Lower leg skin (tissue), 4 donors: Measurements from ENCODE around the gene ELL. TPM values are rescaled to one million over a fixed set of nuclear protein-coding genes. Genes with fewer than 3 reads are reported as not detected.

Experiments
- DNase-seq, 2 donors: peaks; one replicate each; pipeline ENCODE4 v3.0.0-alpha.2; 2019; ENCODE audit warnings: low spot score in 2 of 2
- H3K4me3 ChIP-seq: fragments of 200-600 bp; sonication (generic); 2 replicates; pipeline ENCODE4 v1.5.1; 2017; ENCODE audit warnings: mild to moderate bottlenecking, low read depth; ENCODE audit not compliant: poor library complexity, severe bottlenecking
- POLR2A ChIP-seq, 2 donors: fragments of 450-650 bp; IDR thresholded peaks; one replicate each; pipeline ENCODE4 v1.6.1; 2016 to 2017; ENCODE audit warnings: antibody characterized with exemption in 2 of 2, mild to moderate bottlenecking in 1 of 2, moderate library complexity in 1 of 2
- WGBS, 2 donors: methylation state at CpG; one replicate each; pipeline ENCODE4 v1.1.5; 2018; 5-methylcytosine and 5-hydroxymethylcytosine counted together
- intact Hi-C: fragments of 100-400 bp; cut with DNase I; formaldehyde crosslinking; loops from one replicate; pipeline ENCODE4 v1.15.0; 2023; ENCODE audit warnings: low total_unique reads
- total RNA-seq, 4 donors: library from RNA; depleted of rRNA; stranded (reverse); fragments of >200 nt; gene quantifications; one replicate each; pipeline ENCODE4 v1.1.0, GENCODE V29; 2016
- TF ChIP-seq, protein P1 (sequence below), 3 donors: fragments of 450-650 bp; IDR thresholded peaks; one replicate each; pipeline ENCODE4 v1.5.1; 2016; ENCODE audit warnings: antibody characterized with exemption in 3 of 3, mild to moderate bottlenecking in 3 of 3, moderate library complexity in 2 of 3

Gene ELL
- total RNA-seq, 4 donors from 2014 or later: 21.5 to 37.9 (median 24.8) TPM

DNA sequence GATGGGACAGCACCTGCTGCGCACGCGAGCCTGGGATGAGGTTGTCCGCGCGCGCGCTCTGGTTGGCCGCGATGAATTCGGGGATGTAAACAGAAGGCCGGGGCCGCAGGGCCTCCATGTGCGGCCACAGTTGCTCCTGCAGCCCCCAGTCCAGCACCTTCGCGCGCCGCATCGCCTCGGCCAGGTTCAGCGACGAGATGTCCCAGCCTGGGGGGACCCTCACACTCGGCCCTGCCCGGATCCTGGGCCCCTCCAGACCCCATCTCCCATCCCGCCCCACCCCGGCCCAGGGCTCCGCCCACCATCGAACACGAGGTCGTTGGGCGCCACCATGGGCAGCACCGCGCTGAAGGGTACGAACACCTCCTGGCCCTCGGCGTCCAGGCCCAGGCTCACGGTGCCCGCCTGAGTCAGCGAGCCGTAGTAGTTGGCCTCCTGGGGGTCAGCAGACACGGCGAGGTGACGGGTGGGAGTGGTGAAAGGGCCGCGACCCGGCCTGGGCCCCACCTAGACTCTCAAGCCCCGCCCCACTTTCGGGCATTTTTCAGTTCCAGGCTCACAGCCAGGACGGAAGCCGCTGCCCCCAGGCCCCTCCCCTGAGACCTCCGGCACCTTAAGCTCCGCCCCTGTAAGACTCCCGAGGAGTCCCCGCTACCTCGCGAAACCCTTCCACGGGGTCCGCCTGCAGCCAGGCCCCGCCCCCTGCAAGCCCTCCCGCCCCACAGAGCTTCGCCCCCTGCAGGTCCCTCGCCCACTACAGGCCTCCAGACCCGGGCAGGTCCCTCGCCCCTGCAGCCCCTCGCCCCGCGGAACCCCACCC lies 85.0 kb downstream of the ELL start:
- H3K4me3 ChIP-seq: no peak overlapping the region
- intact Hi-C loops: no loop called here
- DNase-seq: peak; percentile 62 to 96
- no peak for TF ChIP-seq POLR2A (IDR thresholded peaks at IDR 0.05)
- TF ChIP-seq, protein P1, sequence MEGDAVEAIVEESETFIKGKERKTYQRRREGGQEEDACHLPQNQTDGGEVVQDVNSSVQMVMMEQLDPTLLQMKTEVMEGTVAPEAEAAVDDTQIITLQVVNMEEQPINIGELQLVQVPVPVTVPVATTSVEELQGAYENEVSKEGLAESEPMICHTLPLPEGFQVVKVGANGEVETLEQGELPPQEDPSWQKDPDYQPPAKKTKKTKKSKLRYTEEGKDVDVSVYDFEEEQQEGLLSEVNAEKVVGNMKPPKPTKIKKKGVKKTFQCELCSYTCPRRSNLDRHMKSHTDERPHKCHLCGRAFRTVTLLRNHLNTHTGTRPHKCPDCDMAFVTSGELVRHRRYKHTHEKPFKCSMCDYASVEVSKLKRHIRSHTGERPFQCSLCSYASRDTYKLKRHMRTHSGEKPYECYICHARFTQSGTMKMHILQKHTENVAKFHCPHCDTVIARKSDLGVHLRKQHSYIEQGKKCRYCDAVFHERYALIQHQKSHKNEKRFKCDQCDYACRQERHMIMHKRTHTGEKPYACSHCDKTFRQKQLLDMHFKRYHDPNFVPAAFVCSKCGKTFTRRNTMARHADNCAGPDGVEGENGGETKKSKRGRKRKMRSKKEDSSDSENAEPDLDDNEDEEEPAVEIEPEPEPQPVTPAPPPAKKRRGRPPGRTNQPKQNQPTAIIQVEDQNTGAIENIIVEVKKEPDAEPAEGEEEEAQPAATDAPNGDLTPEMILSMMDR (IDR thresholded peaks at IDR 0.05): no peak
- WGBS, 2 donors: 40 to 43% methylated on average over 44 to 45 of the region's 67 CpGs

DNA sequence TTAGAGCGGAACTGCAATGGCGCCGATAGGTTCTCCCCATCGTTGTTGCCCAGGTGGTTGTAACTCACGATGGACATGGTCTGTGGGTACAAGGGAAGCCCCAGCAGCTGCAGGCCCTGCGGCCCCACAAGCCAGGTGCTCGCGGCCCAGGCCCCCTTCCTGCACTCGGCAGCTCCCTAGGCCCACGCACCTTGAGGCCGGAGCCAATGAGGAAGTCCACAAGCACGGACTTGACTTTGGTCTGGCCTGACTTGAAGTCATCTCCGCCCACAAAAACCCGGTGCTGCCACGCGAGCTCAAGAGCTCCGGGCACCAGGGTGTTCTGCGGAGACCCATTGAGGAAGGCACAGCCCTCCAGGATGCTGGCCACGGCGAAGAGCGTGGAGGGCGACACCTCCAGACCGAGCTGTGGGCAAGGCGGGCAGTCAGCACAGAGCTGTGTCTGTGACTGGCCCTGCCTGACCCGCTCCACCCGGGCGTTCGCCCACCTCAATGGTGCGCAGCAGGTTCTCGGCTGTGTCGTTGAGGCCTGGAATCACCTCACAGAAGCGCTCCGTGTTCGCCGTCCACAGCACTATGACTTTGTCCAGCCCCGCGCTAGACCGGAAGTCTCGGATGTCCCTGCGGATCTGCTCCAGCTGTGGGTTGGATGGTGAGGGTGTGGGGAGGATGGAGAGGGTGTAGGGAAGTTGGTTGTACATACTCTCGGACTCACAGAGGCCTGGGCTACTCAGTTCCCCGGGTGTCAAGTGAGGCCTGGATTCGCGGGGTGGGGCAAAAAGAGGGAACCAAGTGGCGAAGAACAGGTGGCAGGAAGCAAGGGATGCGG lies 85.8 kb downstream of the ELL start:
- DNase-seq: no peak
- TF ChIP-seq, protein P1 (IDR thresholded peaks at IDR 0.05): no peak
- TF ChIP-seq POLR2A (IDR thresholded peaks at IDR 0.05): no peak
- no peak overlapping the region for H3K4me3 ChIP-seq
- WGBS, 2 donors: 81 to 83% methylated on average over 40 to 46 of the region's 46 CpGs
- intact Hi-C loops: no loop called here

DNA sequence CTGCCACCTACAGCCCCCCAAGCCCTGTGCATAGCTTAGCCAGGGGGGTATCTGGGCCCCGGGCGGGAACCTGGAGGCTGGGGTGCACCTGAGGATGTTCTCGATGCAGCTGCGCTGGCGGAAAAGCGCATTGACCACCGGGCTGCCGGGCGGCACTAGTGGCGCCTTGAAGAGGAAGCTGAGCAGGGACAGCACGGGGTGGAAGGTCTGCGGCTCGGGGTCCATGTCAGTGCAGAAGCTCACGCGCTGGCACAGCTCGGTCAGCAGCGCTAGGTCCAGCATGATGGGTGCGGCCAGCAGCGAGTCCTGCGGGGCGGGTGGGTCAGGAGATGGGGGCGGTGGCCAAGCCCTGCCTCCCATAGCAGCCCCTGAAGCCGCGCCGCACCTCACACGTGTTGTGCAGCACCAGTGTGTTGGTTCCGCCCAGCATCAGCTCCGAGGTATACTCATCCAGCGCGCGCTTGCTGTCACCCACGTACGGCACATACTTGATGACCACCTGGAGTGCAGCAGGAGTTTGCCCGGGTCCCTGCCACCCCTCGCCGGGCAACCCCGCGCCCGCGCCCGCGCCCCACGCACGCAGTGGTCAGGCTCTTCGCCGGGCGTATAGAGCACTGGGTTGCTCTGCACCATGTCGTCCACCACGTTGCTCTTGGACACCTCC lies 86.6 kb downstream of the ELL start:
- intact Hi-C loops: no loop called here
- no peak for TF ChIP-seq POLR2A (IDR thresholded peaks at IDR 0.05)
- TF ChIP-seq, protein P1 (IDR thresholded peaks at IDR 0.05): no peak
- no peak overlapping the region for H3K4me3 ChIP-seq
- no peak for DNase-seq
- 91 to 96% methylated on average over 23 to 48 of the region's 49 CpGs for WGBS, 2 donors

DNA sequence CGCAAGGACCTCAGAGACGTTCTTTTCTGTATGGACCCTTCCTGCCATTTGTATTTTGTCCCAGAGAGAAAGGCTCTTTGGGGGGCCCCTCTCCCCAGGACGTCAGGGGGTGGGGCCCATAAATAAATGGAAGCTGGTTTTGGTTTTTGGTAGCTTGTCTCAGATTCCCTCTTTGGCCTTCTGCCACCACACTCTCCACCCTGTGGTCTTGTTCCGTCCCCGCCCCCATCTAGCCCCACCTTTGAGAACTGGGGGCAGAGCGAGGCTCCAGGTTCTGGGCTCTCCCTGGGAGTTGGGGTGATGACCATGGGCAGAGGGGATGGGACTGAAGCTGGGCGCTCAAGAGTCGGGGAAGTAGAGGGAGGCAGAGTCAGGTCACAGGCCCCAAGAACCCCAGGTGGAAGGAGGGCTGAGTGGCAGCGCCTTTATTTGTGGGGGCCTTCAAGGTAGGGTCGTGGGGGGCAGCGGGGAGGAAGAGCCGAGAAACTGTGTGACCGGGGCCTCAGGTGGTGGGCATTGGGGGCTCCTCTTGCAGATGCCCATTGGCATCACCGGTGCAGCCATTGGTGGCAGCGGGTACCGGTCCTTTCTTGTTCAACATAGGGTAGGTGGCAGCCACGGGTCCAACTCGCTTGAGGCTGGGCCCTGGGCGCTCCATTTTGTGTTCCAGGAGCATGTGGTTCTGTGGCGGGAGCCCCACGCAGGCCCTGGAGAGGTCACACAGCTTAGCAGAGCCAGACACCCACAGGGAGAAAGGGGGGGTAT lies 87.3 kb downstream of the ELL start:
- no peak overlapping the region for H3K4me3 ChIP-seq
- no peak for DNase-seq
- WGBS, 2 donors: 82 to 83% methylated on average over 21 of the region's 21 CpGs
- TF ChIP-seq POLR2A (IDR thresholded peaks at IDR 0.05): no peak
- TF ChIP-seq, protein P1 (IDR thresholded peaks at IDR 0.05): no peak
- intact Hi-C loops: no loop called here

DNA sequence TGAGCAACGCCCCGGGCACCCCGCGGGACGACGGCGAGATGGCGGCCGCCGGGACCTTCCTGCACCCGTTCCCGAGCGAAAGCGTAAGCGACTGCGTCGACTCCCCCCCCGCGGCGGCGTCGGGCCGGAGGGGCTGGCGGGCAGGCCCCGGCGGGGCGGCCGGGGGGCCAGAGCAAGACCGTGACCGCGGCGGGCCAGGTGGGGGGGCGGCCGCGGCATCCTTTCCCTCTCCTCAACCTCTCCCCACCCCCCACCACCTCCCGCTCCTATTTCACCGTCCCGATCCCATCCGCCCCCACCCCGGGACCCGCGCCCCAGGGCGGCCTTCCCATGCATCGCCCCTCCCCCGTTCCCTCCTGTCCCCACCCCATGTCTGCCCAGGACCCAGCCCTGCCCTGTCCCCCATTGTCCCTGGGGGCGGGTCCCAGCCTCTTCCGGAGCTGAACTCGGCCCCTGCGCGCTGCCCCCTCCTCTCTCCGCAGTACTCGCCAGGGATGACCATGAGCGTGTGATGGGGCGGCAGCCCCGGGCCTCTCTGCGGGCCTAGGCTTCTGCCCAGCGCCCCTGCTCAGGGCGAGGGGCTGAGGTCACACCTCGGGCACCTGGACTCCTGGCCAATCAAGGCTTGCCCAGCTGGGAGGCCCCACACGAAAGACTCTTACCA lies 88.0 kb downstream of the ELL start:
- TF ChIP-seq POLR2A (IDR thresholded peaks at IDR 0.05): no peak
- TF ChIP-seq, protein P1 (IDR thresholded peaks at IDR 0.05): no peak
- no peak for DNase-seq
- intact Hi-C loops: no loop called here
- 24 to 25% methylated on average over 20 to 55 of the region's 60 CpGs for WGBS, 2 donors
- no peak overlapping the region for H3K4me3 ChIP-seq
